ENCODE results near the gene IL2RG.
A peak's percentile ranks its signal among the peaks of the same experiment; 100 is the strongest.

The IL2RG gene

DNA sequence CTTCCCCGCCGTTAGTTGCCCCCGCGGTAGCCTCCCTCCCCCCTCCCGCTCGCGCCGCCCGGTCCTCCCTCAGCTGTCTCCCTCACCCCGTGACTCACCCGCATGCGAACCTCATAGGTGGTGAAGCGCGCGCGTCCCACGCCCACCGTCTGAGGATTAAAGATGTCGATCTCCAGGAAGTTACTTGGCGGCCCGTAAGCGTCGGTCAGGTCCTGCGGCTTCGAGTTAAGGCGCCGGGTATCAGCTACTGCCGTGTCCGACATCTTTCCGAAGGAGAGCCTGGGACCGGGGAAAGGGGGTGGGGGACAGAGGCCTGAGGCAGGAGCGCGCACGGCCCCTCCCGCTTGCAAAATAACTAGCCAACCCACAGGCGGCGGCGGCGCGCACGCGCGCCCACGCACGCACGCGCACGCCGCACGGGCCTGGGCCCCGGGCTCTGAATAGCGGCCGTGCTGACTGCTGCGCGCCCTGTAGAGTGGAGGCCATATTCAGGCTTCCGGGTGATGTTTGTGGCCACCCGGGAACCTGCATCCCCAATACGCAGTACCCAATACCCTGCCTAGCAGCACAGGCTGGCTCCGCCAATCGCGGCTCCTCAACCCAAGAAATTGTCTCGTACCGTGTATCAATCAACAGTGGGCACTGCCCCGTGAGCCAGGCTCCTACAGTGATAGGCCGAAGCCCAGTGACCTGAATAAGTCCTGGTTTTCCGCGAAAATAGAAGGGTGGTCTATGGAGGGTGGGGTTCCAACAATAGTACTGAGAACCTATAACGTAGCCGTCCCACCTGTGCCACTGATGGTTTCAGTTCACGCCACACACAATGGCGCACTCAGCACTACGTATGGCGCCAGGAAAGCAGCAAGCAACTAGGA lies 43.1 kb downstream of the IL2RG start, which contains the start of gene SNX12:
SNX12 (minus strand) TSS at position 291 of the 875 bp plus-strand sequence; CDS start at position 263, 28 bp downstream.
- DNase-seq (ENCODE audit: low read depth): peak; percentile 70

DNA sequence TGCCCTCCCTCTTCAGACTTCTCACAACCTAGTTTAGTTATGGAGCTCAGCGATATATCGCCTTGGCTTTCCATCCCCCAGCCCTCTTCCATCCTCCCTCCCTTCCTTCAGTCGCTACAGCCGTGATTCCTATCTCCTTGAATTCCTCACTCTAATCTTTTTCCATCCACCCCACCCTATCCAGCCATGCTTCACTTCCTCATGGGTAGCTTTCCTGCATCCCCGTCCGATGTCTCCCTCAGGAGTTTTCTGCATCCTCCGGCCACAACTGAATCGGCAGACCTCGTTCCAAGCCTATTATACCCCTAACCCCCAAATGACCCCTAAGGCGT lies 43.7 kb downstream of the IL2RG start:
- DNase-seq (ENCODE audit: low read depth): no peak

DNA sequence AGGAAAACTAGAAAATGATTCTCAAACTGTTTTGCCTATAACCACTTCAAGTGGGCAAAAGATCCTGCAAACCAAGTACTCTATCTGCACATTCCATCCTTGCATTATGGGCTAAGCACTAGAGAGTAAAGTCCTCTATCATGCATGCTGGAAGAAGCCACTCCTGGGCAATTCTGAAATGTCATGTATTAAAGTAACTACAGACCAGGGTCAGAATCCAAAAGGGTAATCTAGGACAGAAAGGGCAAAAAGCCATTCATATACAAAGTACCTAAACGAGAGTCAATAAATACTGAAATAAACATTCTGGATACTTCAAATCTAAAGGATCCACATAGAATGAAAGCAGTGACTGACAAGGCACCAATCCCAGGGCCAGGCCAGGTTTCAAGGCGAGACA lies 44.3 kb downstream of the IL2RG start:
- no peak for DNase-seq (ENCODE audit: low read depth)

DNA sequence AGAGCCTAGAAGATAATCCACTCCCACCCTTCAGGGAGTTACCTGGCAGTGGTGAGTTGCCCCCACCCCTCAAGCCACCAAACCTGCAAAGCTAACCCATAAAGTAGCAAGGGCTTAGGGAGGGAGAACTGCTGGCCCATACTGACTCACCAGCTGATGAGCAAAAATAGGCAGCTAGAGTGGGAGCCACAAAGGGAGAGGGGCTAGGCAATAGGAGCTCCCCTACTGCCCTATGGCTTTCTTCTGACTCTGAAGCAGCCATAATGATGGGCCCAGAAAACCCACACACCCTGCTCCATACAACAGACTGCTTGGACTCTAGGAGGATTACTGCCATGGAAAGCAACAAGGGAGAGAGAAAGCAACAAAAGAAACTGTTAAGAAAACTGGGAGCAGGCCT lies 51.2 kb downstream of the IL2RG start:
- DNase-seq (ENCODE audit: low read depth): no peak

DNA sequence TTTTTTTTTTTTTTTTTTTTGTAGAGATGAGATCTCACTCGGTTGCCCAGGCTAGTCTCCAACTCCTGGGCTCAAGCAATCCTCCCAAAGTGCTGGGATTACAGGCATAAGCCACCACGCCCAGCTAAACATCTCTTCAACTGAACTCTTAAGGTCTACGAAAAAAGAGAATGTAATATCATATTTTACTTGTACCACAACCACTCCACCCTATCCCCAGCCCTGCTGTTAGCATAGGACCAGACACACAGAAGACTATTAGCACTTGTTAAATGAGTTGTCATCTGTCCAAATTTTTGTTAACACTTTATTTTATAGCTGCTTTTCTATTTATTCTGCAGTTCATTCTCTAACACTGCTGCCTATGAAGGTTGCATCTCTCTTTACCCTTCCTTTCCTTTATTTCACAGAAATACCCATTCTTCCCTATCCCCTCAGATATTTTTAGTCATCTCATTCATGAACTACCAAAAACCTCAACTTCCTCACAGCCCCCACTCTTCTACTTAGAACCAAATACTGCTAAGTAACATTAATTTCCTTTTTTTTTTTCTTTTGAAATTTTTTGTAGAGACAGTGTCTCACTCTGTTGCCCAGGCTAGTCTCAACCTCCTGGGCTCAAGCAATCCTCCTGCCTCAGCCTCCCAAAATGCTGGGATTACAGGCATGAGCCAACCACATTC lies 53.4 kb downstream of the IL2RG start:
- DNase-seq (ENCODE audit: low read depth): no peak

Measured in HS-5 (cell line).